GM21526 (cell line): ENCODE results near the gene SCAMP2.

ENCODE experiments used
- ATAC-seq: cut with Tn5 transposase; IDR thresholded peaks from one replicate; pipeline ENCODE4 v1.9.1; 2021; ENCODE audit warnings: moderate library complexity; ENCODE audit not compliant: unreplicated experiment, low FRiP score

The SCAMP2 gene

DNA sequence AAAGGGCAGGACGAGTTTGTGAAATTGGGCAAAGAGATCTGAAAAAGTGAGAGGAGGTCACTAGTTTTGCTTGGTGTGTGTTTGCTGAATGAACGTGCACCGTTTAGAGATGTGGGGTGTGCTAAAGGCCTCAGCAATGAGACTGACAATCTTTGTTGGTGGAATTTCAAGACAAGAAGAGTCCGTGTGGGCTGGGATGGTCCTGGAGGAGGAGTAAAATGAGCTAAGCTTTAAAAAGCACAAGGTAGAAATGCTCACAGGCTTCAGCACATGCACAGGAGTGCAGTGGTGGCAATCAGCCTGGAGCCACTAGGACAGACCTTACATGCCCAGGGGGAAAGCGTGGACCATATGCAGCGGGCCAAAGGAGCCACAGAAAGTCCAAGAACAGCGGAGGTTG lies 48.2 kb downstream of the SCAMP2 start:
- no peak for ATAC-seq

DNA sequence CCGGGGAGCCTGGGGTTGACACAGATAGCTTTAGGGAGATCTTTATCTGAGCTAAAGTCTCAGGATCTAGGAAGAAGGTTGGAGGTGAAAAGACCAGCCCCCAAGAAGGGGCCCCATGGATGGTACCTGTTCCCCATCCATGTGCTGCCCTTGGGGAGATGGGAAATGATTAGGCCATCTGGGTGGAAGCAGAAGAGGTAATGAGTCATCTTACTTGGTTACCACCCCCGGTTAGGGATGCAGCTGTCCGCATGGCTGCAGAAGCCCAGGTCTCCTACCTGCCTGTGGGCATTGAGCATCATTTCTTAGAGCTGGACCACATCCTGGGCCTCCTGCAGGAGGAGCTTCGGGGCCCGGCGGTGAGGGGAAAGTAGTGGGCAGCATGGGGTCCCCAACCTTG lies 49.8 kb downstream of the SCAMP2 start:
- ATAC-seq = no peak

DNA sequence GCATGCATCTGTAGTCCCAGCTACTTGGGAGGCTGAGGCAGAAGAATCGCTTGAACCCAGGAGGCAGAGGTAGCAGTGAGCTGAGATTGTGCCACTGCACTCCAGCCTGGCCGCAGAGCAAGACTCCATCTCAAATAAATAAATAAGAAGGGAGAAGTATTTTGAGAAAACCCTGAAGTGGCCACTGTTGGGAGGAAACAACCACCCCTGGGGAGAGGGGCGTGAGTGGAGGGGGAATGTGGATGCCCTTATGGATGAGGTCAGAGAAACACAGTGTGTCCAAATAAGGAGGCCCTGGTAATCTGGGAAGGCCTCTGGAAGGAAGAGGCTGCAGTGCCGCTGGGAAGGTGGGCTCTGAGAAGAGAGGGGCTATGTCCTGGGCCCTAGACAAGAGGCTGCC lies 50.9 kb downstream of the SCAMP2 start:
- no peak for ATAC-seq

DNA sequence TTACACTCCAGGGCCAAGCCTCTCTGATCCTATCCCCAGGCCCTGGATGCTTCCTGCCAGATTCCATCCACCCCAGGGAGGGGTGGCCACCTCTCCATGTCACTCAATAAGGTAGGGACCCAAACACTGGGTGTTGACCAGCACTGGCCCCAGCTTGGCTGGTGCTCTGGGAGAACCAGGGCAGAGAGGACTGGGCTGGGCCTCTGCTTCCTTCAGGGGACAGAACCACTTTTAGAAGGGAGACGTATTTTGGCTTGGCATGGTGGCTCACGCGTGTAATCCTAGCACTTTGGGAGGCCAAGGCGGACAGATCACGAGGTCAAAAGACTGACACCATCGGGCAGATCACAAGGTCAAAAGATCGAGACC lies 51.4 kb downstream of the SCAMP2 start:
- ATAC-seq = no peak

DNA sequence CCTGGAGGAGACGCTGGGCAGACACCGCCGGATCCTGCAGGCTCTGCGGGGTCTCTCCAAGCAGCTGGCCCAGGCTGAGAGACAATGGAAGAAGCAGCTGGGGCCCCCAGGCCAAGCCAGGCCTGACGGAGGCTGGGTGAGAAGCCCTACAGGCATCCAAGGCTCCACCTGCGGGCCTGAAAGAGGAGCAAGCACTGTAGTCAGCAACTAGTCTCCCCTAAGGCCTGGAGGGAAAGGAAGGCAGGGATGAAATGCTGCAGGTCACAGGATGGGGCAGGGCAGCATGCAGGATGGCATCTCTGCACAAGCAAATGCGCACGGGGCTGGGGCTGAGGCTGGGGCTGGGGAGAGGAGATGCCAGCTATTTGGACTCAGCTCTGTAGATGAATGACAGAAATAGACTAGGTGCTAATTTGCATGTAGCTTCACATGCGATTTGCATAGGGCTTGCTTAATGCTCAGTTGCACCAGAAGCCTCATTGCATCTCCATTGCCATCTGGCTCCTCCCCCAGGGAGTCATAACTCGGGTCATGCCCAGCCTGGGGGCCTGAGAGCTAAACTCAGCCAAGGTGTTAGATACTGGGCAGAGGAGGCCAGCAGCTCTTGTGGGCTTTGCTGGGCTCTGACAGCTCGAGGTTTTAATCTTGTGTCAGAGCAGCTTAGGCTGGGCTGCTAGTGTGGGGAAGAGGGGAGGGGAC lies 51.9 kb downstream of the SCAMP2 start:
- ATAC-seq = no peak

DNA sequence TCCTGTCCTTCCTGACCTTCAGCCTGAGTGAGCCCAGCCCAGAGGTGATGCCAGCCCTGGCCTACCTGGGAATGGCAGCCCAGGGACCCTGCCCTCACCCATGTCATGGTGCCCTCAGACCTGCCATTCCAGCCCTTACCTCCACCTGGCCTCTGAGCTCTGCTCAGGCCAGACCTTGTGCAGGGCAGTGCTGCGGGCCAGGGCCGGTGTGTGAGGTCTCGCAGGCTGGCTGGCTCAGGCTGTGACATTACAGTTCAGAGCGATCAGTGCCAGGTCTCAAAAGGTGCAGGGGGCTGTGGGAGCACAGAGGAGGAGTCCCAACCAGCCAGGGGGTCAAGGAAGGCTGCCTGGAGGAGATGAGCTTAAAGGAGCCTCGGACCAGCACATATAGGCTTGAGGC lies 53.1 kb downstream of the SCAMP2 start:
- ATAC-seq = no peak

DNA sequence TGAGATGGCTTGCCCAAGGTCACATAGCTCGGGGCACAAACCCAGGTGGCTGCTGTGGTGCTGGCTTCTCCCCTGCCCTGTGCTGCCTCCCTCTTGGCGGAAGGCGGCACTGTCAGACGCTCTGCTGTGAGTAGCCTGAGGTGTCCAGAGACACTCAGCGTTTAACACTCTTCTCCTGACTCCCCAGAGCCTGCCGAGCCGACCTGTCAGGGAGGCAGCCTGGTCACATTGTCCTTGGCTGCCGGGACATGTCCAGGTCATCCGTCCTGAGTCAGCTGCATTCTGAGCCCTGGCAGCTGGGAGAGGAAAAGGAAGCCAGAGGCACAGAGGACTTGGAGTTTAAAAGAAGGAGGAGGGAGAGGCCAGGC lies 55.8 kb downstream of the SCAMP2 start:
- no peak for ATAC-seq

DNA sequence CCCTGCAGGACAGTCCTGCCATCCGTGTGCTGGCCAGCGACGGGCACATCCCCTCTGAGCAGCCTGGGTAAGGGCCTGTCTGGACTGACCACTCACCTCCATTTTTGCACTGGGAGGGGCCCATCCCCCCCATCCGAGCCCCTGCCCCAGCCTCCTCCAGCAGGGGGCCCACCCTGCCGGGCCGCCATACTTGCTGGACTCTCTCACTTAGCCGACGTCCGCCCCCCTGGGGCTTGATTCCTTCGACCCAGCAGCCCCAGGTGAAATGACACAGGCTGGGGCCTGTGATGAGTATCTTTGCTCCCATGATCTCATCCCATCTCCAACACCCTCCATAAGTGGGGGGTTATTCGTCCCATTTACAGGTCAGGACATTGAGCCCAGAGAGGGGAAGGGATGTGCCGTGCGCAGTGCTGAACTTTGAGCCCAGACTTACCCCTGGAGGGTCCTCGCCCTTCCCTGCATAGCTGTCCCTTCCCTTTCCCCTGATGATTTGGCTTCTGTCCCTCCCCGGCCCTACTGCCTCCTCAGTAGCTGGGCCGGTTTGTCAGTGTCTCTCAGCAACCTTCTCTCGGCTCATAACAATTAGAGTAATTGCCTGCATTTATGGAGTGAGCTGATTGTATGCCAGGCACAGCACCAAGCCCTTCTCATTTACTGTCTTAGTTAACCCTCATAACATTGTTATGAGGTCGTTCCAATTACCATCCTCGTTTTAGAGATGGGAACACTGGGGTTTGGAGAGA lies 56.4 kb downstream of the SCAMP2 start:
- ATAC-seq = no peak

DNA sequence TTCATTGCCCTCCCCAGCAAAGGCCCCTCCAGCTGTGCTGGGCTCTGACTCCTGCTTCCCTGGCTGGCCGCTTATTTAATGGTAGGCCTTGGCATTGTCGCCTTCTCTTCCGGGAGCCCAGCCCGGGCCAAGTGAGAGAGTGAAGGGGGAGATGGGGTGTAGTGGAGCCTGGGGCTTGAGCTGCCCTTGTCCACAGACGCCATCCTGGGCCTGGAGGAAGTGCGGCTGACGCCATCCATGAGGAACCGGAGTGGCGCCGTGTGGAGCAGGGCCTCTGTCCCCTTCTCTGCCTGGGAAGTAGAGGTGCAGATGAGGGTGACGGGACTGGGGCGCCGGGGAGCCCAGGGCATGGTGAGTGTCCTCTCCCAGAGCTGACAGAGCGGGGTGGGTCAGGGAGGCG lies 57.2 kb downstream of the SCAMP2 start:
- ATAC-seq = no peak

DNA sequence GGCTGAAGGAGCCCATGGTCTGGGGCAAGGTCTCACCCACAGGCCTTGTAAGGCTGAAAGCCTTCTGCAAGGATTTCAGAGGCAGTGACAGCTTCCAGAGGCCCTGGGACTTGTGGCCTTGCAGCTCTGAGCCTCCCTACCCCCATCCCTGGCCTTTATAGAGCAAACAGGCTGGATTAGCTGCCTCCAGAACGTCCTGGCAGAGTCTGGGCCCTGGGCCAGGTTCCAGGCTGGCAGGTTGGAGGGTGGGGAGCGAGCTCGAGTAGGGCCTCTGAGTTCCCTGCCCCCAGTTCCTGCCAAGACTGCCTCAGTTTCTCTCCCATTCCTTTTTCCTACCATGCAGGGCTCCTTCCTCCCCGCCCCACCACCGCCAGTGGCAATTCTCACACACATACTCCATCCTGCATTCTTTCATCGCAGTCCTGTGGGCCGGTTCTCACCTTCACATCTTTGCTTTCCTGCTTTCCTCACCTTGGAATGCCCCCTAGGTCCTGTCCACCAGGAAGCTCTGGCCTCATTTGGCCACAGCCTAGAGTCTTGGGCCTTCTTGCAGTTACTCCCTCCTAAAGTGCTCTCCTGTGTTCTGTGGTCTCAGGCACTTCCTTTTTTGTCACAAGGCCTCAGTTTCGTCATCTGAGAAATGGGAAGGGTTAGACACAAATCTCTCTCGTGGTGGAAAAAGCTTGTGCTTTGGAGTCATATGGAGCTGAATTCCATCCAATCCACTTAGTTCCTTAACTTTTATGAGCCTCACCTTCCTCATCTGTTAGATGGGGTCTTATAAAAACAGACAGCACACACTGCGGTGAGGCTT lies 57.8 kb downstream of the SCAMP2 start:
- no peak for ATAC-seq

DNA sequence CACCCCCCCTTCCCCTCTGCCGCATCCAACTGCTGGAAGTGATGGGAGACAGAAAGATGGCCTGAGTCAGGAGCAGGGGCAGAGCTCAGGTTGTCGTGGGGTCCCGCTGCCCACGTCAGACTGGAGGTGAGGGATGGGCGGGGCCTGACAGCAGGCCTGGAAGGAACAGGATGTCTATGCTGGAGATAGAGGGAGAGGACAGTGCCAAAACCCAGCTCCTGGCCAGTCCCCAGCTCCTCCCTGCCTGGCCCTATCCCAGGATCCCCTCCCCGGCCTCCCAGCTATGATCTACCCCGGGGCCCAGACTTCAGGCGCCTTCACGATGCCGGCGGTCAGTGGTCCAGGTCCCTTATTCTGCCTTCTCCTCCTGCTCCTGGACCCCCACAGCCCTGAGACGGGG lies 60.6 kb downstream of the SCAMP2 start, which contains the start of gene LMAN1L:
LMAN1L (plus strand) TSS at position 303 of the 400 bp plus-strand sequence; CDS start at position 323, 20 bp downstream.
- ATAC-seq = no peak

DNA sequence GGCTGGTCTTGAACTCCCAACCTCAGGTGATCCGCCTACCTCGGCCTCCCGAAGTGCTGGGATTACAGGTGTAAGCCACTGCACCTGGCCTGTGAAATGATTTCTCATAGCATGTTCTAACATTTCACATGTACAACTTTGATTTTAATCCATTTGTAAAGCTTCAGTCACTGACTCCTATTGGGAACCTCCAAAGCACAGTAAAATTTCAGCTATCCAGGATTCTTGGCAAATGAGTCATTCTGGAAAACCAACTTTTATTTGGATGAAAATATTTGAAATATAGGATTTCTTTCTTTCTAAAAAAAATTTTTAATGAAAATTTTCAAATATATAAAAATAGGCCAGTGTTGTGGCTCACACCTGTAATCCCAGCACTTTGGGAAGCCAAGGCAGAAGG lies 63.2 kb downstream of the SCAMP2 start:
- ATAC-seq = no peak

DNA sequence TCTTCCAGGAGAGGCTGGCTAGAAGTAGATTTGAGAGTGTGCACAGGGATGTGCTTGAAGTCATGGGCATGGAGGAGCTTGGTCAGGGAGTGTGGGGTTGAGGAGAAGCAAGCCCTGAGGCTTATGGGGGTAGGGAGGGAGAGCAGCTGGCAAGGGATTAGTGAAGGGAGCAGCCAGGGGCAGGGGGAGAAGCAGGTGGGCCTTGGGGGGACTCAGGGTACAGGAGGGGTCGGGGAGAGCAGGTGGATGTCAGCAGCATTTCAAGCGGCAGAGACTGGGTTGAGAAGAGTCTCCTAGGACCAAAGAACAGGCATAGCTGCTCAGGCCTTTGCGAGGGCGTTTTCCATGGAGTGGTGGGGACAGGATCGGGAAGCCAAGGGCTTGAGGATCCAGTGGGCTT lies 63.9 kb downstream of the SCAMP2 start:
- no peak for ATAC-seq

DNA sequence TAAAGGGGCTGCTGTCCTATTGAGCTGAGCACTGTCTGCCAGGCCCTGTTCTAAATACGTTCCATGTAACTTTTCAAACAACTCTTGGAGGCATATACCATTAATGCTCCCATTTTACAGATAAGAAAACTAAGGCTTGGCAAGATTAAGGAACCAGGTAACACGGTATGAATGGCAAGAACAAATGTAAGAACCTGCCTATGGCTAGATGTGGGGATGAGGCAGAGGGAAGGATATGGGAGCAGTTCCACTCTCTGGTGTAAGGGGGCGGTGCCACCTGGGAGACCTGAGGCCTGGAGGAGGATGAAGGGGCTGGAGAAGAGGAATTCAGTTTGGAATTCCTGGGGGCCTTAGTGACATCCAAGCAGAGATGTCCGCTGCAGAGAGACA lies 64.3 kb downstream of the SCAMP2 start:
- ATAC-seq = no peak

DNA sequence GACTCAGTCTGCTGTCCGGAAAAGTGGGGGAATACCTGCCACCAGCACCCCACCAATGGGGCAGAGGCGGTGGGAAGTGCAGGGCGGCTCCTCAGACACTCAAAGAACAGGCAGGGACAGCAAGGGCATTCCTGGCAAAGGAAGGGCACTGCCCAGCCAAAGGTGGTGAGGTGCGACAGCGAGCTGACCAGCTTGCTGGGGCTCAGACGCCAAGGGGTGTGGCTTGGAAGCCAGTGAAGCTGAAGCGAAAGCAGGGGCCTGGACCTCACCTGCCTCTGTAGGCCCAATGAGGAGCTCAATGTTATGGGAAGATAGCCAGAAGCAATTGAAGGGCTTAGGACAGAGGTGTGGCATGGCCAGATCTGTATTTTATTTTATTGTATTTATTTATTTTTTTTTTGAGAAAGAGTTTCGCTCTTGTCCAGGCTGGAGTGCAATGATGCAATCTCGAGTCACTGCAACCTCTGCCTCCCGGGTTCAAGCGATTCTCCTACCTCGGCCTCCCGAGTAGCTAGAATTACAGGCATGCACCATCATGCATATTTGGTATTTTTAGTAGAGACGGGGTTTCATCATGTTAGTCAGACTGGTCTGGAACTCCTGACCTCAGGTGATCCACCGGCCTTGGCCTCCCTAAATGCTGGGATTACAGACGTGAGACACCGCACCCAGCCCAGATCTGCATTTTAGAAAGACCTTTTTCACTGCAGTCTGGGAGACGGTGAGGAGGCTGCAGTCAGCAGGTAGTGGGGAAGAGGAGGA lies 64.9 kb downstream of the SCAMP2 start:
- ATAC-seq = no peak

DNA sequence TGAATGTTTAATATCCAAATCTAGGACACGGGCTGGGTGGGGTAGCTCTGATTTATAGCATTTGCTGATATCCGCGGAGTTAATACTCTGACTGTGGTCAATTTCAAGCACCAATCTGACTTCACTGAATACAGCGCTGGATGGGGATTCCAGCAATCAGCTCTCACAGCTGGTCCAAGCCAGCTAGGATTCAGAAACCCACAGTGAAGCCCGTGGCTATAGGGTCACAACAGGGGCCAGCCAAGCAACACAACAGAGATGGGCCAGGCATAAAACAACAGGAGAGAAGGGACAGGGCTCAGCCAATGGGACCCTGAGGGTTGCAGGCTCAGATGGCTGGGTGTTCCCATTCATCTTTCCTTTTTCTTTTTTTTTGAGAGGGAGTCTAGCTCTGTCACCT lies 65.9 kb downstream of the SCAMP2 start:
- ATAC-seq = no peak

DNA sequence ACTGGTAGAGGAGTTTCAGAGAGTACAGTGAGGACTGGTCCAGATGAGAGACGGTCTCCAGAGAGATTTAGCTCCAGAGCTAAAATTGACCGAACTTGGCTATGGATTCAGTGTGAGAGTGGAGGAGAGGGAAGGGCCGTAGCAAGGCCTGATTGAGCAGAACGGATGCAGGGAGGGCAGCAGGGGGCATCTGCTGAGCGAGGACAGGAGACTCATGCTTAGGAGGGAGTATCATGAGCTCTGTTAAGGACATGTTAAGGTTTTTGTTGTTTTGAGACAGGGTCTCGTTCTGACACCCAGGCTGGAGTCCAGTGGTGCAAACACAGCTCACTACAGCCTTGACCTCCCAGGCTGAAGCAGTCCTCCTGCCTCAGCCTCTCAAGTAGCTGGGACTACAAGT lies 68.2 kb downstream of the SCAMP2 start:
- no peak for ATAC-seq

DNA sequence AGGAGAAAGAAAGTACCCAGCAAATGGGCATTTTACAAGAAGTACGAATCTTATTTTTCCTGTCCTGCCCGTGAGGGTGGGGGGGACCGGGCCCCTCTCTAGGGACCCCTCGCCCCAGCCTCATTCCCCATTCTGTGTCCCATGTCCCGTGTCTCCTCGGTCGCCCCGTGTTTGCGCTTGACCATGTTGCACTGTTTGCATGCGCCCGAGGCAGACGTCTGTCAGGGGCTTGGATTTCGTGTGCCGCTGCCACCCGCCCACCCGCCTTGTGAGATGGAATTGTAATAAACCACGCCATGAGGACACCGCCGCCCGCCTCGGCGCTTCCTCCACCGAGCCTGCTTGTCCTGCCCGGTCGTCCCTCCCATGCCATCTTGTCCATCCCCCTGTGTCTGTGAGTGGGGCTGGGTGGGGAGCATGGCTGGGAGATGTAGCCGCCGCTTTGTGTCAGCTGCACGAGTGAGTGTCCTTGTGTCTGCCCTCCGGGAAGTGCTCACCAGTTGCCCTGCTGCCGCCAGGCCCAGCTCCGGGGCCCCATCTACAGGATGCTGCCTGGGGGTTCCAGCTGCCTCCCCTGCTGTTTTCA lies 70.2 kb downstream of the SCAMP2 start:
- ATAC-seq = no peak

DNA sequence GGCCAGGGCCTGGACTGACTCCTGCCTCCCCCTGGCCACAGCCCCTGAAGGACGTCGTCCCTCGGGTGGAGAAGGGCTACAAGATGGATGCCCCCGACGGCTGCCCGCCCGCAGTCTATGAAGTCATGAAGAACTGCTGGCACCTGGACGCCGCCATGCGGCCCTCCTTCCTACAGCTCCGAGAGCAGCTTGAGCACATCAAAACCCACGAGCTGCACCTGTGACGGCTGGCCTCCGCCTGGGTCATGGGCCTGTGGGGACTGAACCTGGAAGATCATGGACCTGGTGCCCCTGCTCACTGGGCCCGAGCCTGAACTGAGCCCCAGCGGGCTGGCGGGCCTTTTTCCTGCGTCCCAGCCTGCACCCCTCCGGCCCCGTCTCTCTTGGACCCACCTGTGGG lies 70.9 kb downstream of the SCAMP2 start:
- no peak for ATAC-seq

DNA sequence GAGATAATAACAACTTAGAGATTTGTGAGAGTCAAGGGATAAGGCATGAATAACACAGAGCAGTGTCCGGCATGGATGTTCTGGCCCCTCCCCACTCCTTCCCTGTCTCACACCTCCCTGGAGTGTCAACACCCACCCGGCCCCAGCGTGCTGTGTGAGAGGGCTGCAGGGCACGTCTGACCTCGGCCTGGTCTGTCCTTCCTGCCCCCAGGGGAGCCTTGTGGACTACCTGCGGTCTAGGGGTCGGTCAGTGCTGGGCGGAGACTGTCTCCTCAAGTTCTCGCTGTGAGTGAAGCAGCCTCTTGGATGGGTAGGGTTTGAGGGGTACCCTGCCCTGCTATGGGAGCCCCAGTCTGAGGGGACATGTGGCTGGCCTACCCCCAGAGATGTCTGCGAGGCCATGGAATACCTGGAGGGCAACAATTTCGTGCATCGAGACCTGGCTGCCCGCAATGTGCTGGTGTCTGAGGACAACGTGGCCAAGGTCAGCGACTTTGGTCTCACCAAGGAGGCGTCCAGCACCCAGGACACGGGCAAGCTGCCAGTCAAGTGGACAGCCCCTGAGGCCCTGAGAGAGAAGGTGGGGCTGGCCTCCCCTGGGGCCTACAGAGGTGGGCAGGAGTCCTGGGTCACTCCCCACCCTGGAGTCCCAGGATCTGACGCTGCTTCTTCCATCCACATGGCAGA lies 71.7 kb downstream of the SCAMP2 start:
- ATAC-seq = no peak
